ENCODE results near the gene IPO8.

- TF ChIP-seq, protein P1, sequence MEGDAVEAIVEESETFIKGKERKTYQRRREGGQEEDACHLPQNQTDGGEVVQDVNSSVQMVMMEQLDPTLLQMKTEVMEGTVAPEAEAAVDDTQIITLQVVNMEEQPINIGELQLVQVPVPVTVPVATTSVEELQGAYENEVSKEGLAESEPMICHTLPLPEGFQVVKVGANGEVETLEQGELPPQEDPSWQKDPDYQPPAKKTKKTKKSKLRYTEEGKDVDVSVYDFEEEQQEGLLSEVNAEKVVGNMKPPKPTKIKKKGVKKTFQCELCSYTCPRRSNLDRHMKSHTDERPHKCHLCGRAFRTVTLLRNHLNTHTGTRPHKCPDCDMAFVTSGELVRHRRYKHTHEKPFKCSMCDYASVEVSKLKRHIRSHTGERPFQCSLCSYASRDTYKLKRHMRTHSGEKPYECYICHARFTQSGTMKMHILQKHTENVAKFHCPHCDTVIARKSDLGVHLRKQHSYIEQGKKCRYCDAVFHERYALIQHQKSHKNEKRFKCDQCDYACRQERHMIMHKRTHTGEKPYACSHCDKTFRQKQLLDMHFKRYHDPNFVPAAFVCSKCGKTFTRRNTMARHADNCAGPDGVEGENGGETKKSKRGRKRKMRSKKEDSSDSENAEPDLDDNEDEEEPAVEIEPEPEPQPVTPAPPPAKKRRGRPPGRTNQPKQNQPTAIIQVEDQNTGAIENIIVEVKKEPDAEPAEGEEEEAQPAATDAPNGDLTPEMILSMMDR (IDR thresholded peaks at IDR 0.05), result no peak
- TF ChIP-seq POLR2AphosphoS5 (IDR thresholded peaks at IDR 0.05), result no peak
Measured at GRCh38 chr12:30744321-30744720, 48.7 kb upstream of the IPO8 start.

Measured in prostate gland (tissue), 2 donors.